Stimulated activated CD8-positive, alpha-beta memory T cell treated with anti-CD3 and anti-CD28 coated beads, Interleukin-4, amount 100 ng/mL, for 48 hours (primary cell): ENCODE results near the gene PCSK9.
"Not testable (repeated sequence)": the region's sequence is repeated elsewhere in the genome, so short reads cannot be mapped to it uniquely, and the experiment has no call there.

ENCODE experiments used
- DNase-seq: peaks from one replicate; pipeline ENCODE4 v3.0.0-alpha.2; 2020

PCSK9 gene

DNA sequence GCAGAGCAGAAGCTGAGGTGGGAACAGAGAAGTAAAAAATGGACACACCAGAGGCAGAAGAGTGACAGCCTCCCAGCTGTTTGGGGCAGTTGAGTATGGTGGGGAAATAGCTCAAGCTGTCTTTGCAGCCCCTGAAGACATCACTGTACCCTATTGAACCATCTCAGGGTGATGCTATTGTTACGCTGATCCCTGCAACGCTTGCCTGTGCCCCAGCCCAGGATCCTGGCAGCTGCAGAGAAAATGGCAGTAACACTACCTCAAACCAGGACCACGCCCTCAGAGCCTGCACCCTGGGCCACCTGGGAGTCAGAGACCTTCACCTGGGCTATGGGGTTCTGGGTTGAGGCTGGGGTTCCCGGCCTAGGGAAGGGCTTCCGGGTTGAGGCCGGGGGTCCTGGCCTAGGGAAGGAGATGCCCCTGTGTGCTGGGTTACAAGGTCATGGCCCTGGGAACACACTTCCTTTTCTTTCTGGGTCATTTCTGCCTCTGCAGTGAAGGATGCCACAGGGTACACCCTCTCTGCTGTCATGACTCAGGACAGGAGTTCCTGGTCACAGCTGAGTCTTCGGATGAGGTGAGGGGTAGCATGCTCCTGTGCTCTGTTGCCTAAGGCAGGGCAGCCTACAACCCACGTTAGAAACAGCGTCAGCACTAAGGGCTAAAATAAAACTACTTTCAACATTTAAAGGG, 29.0 kb upstream of the PCSK9 start:
- DNase-seq, result no peak

DNA sequence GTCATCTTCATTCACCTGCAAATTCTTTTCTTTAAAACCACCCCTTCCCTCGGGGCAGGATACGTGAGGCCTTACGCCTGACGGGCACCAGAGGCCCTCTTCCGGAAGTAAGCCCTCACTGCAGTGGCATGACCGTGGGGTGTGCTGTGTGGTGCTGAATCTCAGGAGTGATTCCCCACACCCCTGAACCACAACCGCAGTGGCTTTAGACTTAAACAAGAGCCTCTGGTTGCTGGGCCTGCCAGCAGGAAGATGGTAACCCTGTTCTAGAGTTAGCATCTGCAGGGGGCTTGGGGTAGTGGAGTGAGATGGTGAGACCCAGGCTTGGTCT, 28.5 kb upstream of the PCSK9 start:
- no peak for DNase-seq

DNA sequence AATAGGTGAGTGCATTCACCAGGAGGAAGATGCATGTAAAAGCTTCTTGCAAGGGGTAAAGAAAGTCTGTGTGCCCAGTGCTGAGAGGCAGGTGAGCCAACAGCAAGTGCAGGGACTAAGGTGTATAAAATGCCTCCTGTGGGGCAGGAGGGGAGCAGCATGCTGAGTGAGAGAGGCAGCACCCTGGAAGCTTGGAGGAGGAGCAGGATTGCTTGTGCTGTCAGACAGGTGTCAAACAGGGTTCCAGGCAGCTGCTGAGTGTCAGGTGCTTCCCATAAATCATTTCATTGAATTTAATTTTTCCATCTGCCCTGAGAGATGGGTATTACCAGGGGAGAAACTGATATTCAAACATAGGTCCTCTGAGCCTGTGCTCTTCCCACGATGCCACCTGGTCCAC, 26.7 kb upstream of the PCSK9 start:
- DNase-seq, result no peak

DNA sequence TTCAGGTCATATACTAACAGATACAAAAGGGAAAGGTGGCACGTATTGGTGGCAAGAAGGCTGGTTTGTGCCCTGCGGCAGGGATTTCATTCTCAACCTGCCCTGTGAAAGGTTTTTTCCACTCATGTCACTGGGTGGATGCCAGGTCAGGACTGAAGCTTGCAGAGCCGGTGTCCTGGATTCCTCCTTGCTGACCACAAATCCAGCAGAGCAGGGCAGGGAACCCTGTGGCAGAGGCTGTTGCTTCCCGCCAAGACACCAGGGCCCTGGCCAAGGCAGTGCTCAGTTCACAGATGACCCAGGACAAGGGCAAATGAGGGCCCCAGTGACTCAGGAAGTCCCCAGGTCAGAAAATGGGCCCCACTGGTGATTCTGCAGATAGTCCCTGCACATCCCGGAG, 24.2 kb upstream of the PCSK9 start:
- no peak for DNase-seq

DNA sequence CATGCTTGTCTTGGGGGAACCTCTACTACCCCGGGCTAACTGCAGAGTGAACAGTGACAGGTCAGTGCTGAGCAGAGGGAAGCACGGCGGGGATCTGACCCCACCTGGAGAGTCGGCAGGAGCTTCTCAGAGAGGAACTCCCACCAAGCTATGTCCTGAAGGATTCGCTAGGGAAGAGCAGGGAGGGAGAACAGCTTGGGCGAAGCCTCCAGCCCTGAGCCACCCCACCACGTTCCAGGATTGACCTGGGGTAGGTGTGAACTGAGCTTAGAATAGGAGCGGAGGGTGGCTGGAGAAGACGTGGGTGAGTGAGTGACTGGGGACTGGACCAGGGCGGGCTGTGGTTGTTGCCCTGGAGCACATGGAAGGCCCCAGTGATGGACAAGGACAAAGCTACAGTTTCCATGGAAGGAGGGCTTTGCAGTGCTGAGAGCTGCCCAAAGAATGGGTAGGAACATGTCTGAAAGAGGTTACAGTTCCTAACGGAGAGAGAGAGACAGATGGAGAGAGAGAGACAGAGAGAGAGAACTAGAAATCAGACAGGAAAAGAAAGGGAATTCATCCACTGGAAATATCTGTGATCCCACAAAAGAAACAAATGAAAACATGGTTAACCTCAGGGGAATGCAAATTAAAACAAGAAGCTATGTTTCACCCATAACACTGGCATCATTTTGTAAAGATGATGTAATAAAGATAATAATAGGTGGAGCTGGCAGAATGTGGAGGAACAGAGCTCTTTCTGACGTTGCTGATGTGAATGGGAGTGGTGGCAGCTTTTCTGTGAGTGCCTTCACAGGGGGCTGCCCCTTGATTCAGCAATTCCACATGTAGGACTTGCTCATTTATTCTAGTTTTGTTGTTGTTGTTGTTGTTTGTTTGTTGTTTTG, 23.4 kb upstream of the PCSK9 start:
- no peak for DNase-seq

DNA sequence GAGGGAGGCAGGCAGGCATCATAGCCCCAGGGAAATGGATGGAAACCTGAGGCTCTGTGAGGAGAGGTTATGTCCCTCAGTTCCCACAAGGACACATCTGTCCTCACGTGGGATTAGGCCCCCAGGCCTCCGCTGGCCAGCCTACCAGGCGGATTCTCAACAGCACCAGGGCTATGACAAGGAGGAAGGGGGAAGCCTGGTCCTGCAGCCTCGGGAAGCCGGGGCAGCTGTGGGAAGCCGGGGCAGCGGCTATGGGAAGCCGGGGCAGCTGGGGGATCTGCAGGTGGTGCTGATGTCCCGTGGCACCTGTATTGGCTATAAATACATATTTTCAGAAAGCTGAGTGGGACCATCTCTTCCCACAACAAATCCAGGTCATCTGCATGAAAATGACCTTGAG, 21.0 kb upstream of the PCSK9 start:
- DNase-seq, result no peak

DNA sequence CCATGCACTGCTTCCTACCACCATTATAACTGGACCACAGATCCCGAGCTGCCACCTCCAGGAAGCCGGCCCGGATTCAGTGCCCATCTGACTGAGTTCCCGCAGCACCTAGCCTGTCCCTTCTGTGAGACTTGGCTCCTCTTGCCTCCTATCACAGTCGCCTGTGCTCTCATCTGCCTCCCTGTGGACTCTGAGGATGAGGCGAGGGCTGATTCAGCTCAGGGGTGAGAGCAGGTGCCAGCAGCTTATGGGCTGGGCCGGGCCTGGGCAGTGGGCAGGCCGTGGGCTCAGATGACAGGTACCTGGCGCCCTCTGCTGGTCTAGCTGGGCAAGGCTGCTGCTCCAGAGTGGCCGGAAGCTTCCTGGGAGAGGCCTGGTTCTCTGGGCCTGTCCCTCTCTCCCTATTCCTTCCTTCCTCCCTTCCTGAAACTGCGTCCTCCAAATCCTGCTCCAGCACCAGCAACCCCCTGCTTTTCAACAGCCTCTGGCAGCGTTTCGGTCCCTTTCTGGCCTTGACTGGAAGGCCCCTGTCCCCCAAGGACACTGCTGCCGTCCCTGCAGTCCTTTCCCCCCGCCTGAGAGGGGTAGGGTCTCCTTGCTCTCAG, 17.3 kb upstream of the PCSK9 start:
- peak; percentile 87 for DNase-seq

DNA sequence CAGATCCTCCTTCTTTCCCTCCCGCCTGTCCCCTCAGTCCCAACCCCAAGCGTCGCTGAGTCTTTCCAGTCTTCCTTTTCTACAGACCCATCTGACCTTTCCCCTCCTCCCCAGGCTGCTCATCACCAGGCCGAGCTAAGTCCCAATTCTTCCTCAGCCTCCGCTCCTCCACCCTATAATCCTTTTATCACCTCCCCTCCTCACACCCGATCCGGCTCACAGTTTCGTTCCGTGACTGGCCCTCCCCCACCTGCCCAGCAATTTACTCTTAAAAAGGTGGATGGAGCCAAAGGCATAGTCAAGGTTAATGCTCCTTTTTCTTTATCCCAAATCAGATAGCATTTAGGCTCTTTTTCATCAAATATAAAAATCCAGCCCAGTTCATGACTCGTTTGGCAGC, 15.2 kb upstream of the PCSK9 start:
- not testable (repeated sequence) for DNase-seq

DNA sequence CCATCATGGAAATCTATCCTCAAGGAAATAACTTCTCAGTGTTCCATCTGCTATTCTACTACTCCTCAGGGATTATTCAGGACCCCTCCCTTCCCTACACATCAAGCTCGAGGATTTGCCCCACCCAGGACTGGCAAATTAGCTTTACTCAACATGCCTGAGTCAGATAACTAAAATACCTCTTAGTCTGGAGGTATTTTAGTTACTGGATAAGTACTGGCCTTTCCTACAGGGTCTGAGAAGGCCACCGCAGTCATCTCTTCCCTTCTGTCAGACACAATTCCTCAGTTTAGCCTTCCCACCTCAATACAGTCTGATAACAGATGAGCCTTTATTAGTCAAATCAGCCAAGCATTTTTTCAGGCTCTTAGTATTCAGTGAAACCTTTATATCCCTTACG, 12.7 kb upstream of the PCSK9 start:
- DNase-seq, result not testable (repeated sequence)

DNA sequence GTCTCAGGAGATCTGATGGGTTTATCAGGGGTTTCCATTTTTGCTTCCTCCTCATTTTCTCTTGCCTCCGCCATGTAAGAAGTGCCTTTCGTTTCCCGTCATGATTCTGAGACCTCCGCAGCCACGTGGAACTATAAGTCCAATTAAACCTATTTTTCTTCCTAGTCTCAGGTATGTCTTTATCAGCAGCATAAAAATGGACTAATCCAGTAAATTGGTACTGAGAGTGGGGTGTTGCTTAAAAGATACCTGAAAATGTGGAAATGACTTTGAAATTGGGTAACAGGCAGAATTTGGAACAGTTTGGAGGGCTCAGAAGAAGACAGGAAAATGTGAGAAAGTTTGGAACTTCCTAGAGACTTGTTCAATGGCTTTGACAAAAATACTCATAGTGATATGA, 8.2 kb upstream of the PCSK9 start:
- not testable (repeated sequence) for DNase-seq

DNA sequence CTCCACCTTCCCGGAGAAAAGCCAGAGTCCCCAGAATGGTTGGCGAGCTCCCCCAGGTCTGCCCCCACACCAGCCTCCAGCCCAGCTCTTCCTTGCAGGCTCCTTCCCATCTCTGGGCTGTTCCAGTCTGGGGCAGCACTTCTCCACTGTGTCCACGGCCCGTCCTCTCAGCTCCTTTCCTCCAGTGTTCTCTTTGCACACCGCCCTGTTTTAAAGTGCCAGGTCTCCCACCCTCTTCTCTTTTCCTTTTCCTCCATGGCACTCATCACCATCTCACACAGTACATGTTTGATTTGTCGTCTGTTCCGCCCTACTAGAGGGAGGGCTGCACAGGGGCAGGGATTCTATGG, 6.1 kb upstream of the PCSK9 start:
- no peak for DNase-seq

DNA sequence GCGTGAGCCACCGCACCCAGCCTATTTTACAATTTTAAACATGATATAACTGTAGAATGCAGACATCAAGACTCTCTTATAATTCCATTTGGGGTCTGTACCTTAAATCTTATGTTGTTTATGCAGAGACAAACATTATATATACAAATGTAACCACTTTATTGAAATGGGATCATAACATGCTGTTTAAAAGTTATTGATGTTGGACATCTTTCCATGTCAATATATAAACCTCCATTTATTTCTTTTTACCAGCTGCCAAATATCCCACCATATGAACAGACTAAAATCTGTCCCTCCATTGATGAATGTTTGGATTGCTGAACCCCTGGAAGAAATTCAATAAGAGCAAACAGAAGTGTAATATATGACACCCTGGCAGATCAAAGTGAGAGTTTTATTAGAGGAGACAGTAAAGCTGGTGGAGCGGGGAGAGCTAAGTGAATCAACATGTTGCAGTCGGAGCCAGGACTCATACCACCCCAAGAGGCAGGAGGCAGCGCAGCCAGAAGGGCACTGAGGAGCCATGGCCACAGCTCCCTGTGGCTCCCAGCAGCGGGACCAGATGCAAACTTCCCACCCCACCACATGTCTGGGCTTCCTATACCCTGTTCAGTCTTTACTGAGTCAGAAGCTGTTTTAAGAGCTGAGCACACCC, 4.7 kb upstream of the PCSK9 start:
- no peak for DNase-seq

DNA sequence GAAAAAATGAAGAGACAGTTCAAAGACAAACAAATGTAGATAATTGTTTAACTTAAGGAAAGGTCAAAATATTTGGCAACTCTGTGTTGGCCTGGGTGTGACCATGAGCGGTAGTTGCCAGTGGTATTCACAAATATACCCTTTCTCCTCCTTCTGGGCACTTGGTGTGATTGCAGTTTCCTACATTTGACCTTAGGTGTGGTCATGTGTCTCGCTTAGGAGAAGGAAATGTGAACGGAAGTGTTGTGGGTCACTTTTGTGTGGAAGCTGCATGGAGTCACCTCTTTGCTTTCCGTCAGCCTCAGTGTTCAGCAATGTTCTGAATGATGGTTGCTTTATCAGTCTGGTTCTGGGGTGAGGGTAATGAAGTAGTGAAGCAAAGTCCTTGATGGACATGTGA, 3.4 kb upstream of the PCSK9 start:
- DNase-seq, result no peak

DNA sequence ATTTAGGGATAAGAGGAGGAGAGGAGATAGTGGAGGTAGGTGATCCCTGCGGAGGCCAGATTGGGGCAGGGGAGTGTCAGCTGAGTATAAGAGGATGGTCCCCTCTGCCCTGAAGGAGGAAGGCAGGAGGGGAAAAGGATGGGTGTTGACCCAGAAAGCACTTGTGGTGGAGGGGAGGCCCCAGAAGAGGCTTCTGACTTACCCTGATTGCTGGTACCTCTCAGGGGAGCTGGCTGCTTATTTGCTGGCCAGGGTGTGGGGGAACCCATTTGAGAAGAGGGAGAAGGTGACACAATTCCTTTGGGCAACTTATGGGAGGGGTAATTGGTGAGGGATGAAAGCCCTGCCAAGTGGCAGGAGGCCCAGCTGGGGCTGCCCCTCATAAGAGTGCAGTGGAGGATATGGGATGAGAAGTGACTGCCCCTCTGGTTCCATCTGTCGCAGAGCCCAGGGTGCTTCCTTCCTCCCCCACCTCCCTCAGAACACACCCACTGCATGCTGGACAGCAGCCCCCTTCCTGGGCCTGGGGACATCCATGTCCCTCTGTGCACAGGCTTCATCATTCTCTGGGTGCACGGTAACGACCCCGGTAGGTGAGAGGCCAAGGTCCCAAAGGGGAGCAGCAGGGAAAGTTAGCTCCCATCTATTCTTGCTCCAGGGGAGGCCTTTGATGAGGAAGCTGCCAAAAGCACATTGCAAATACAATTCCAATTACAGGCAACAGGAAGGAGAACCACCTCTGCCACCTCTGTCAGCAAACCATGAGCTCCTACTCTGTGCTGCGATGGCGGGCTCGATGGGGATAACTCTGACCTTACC, 1.4 kb upstream of the PCSK9 start:
- no peak for DNase-seq

DNA sequence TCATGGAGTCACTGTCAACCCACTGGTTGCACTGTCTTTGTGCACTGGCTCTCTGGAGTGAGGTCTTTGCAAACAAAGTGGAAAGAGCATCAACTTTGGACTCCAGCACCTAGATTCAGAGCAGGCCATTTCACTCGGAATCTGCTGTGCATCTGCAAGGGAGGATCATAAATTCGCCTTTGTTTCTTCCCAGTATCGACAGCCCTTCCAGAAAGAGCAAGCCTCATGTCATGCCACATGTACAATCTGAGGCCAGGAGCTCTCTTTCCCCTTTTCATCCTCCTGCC, 853 bp upstream of the PCSK9 start:
- DNase-seq, result no peak

DNA sequence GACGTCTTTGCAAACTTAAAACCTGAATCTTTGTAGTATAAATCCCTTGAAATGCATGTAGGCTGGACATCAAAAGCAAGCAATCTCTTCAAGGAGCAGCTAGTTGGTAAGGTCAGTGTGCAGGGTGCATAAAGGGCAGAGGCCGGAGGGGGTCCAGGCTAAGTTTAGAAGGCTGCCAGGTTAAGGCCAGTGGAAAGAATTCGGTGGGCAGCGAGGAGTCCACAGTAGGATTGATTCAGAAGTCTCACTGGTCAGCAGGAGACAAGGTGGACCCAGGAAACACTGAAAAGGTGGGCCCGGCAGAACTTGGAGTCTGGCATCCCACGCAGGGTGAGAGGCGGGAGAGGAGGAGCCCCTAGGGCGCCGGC, 390 bp upstream of the PCSK9 start:
- no peak for DNase-seq

DNA sequence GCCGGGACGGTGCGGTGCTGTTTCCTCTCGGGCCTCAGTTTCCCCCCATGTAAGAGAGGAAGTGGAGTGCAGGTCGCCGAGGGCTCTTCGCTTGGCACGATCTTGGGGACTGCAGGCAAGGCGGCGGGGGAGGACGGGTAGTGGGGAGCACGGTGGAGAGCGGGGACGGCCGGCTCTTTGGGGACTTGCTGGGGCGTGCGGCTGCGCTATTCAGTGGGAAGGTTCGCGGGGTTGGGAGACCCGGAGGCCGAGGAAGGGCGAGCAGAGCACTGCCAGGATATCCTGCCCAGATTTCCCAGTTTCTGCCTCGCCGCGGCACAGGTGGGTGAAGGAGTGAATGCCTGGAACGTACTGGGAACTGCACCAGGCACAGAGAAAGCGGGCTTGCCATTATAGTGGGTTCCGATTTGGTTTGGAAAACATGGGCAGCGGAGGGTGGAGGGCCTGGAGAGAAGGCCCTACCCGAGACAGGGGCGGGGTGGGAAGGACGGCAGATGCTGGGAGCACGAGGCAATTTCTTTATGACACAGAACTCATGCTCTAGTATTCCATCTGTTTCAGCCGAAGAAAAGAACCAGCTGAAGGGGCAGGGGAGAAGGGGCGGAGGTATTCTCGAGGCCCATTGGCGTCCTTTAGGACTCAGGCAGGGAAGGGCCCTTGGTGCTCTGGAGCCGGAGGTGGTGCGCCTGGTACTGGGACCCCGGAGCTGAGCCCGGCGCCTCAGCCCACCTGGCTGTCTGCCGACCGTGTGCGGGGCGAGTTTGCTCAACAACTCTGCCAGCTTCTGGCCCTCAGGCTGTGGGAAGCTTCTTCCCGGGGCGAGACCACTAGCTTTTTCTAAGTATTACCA, 960 bp downstream of the PCSK9 start:
- DNase-seq, result no peak

DNA sequence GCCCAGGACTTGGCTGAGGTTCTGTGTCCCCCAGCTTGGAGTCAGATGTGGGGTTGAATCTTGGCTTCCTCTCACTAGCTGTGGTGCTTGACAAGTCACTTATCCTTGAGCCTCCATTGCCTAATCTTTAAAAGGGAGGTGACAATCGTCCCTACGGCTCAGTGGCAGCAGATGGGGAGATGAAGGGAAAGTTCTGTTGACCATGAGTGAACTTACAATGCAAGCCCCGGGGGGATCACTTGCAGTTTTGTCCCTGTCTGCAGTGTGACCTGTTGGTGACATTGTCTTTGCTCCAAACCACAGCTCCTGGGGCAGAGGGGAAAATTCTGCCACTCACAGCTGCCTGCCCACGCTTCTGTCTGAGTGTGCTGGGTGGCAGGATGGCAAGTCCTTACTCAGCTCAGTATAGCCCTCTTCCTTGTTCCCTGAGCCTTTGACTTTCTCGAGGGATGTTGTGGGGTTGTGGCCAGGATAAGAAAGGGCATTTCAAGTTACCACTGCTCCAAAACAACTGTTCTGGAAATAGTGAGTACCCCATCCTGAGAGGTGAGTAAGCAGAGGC, 1.7 kb downstream of the PCSK9 start:
- DNase-seq, result no peak

DNA sequence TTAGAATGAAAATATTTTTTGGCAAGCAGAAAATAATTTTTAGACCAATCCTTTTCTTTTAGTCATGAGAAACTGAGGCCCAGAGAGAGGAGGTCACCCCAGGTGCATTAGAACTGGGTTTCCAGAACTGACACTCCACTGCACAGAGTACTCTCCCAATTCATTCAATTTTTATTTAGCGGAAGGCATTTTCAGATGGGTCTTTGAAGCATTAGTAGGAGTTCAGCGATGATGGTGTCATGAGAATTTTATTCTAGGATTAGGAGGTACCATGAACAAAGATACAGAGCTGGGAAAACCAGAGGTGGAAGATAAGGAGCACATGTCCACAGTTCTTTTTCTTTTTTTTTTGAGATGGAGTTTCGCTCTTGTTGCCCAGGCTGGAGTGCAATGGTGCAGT, 2.3 kb downstream of the PCSK9 start:
- no peak for DNase-seq

DNA sequence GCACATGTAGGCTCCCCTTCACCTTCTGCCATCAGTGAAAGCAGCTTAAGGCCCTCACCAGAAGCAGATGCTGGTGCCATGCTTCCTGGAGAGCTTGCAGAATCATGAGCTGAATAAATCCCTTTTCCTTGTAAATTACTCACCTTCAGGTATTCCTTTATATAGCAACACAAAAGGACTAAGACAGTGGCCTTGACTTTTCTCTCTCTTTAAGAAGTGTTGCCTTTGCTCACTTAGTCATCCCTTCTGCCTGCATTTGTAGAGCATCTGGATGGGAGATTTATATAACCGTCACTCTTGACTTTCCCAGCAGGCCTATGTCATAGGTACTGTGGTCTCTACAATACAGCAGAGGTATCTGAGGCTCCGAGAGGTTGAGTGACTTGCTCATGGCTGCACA, 3.7 kb downstream of the PCSK9 start:
- no peak for DNase-seq

DNA sequence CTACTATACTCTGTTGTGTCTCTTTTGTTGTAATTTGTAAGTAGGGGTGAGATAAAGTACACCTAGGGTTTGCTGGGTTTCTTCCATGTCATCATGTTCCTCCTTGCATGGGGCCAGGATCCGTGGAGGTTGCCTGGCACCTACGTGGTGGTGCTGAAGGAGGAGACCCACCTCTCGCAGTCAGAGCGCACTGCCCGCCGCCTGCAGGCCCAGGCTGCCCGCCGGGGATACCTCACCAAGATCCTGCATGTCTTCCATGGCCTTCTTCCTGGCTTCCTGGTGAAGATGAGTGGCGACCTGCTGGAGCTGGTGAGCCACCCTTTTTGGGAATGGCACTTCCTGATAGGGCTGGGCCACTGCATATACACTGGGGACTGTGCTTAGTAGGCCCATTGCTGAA, 4.4 kb downstream of the PCSK9 start:
- DNase-seq, result no peak
